WTC11 (cell line): Measurements from ENCODE around the gene PTPN1. TPM values are rescaled to one million over a fixed set of nuclear protein-coding genes. Genes with fewer than 3 reads are reported as not detected.

Experiments used
- ATAC-seq: fragments of 200-7000 bp; cut with Tn5 transposase; 2 replicates; pipeline ENCODE4 v1.10.0; 2021; ENCODE audit warnings: mild to moderate bottlenecking, moderate library complexity
- CTCF ChIA-PET: fragments of 300-600 bp; sonication (Branson Sonifier 250); formaldehyde crosslinking; loops from one replicate; lab custom pipeline; 2021; ENCODE audit warnings: antibody characterized with exemption; lab: Charles Lee
- POLR2A ChIA-PET: fragments of 350-600 bp; sonication (Branson Sonifier 250); formaldehyde crosslinking; loops from one replicate; lab custom pipeline; 2021; ENCODE audit warnings: antibody characterized with exemption; lab: Charles Lee
- DNase-seq: peaks from one replicate; pipeline ENCODE4 v3.0.0; 2021; ENCODE audit warnings: low spot score
- H3K27ac Mint-ChIP-seq: 2 replicates; pipeline ENCODE4 v1.8.0; 2021; ENCODE audit warnings: mixed read lengths
- H3K27me3 Mint-ChIP-seq: 2 replicates; pipeline ENCODE4 v1.8.0; 2021; ENCODE audit warnings: low read depth, mild to moderate bottlenecking, moderate library complexity, mixed read lengths
- H3K36me3 Mint-ChIP-seq: 2 replicates; pipeline ENCODE4 v1.8.0; 2021; ENCODE audit warnings: mixed read lengths
- H3K4me1 Mint-ChIP-seq: 2 replicates; pipeline ENCODE4 v1.8.0; 2022; ENCODE audit warnings: mixed read lengths
- H3K4me3 Mint-ChIP-seq: 2 replicates; pipeline ENCODE4 v1.8.0; 2021; ENCODE audit warnings: mild to moderate bottlenecking, moderate library complexity, mixed read lengths
- H3K9me3 Mint-ChIP-seq: 2 replicates; pipeline ENCODE4 v1.8.0; 2021; ENCODE audit warnings: mixed read lengths
- CBFB ChIP-seq: sonication (generic); formaldehyde crosslinking; IDR thresholded peaks from 2 replicates; pipeline ENCODE4 v1.8.1; 2022; ENCODE audit warnings: mild to moderate bottlenecking, low read depth, missing genetic modification reagents
- ELF4 ChIP-seq: sonication (generic); formaldehyde crosslinking; IDR thresholded peaks from 2 replicates; pipeline ENCODE4 v1.8.1; 2022; ENCODE audit warnings: low read depth, mild to moderate bottlenecking, moderate library complexity, missing genetic modification reagents
- FOXP1 ChIP-seq: sonication (generic); formaldehyde crosslinking; IDR thresholded peaks from 2 replicates; pipeline ENCODE4 v1.8.0; 2022; ENCODE audit warnings: missing genetic modification reagents, mild to moderate bottlenecking, moderate library complexity, borderline replicate concordance
- FOXP4 ChIP-seq: sonication (generic); formaldehyde crosslinking; IDR thresholded peaks from 2 replicates; pipeline ENCODE4 v1.8.0; 2022; ENCODE audit warnings: mild to moderate bottlenecking, missing genetic modification reagents
- HMGXB4 ChIP-seq: sonication (generic); formaldehyde crosslinking; IDR thresholded peaks from 2 replicates; pipeline ENCODE4 v1.8.1; 2023; ENCODE audit warnings: mild to moderate bottlenecking, moderate library complexity, missing genetic modification reagents
- MLX ChIP-seq: sonication (generic); formaldehyde crosslinking; IDR thresholded peaks from 2 replicates; pipeline ENCODE4 v1.8.1; 2023; ENCODE audit warnings: mild to moderate bottlenecking, missing genetic modification reagents, moderate library complexity
- MXD4 ChIP-seq: fragments of 250-450 bp; sonication (Bioruptor Pico); IDR thresholded peaks from 2 replicates; pipeline ENCODE4 v1.8.0; 2021; ENCODE audit warnings: mild to moderate bottlenecking, moderate library complexity, borderline replicate concordance
- MYBL2 ChIP-seq: sonication (generic); formaldehyde crosslinking; IDR thresholded peaks from 2 replicates; pipeline ENCODE4 v1.8.1; 2023; ENCODE audit warnings: mild to moderate bottlenecking, moderate library complexity, missing genetic modification reagents
- NR1H2 ChIP-seq: sonication (generic); formaldehyde crosslinking; IDR thresholded peaks from 2 replicates; pipeline ENCODE4 v1.9.0; 2021; ENCODE audit warnings: mild to moderate bottlenecking, moderate library complexity, missing genetic modification reagents
- OVOL2 ChIP-seq: fragments of 250-450 bp; sonication (Bioruptor Pico); IDR thresholded peaks from 2 replicates; pipeline ENCODE4 v1.9.0; 2021; ENCODE audit warnings: mild to moderate bottlenecking, borderline replicate concordance
- RORB ChIP-seq: fragments of 250-450 bp; sonication (Bioruptor Pico); IDR thresholded peaks from 2 replicates; pipeline ENCODE4 v1.9.0; 2021; ENCODE audit warnings: mild to moderate bottlenecking
- SP1 ChIP-seq: sonication (generic); formaldehyde crosslinking; conservative IDR thresholded peaks from 2 replicates; pipeline ENCODE4 v1.8.1; 2022; ENCODE audit warnings: missing genetic modification reagents
- STAT6 ChIP-seq: sonication (generic); formaldehyde crosslinking; conservative IDR thresholded peaks from 2 replicates; pipeline ENCODE4 v1.8.1; 2023; ENCODE audit warnings: mild to moderate bottlenecking, low read depth, missing genetic modification reagents, moderate library complexity
- TEAD4 ChIP-seq: sonication (generic); formaldehyde crosslinking; IDR thresholded peaks from 2 replicates; pipeline ENCODE4 v1.8.0; 2022; ENCODE audit warnings: mild to moderate bottlenecking, missing genetic modification reagents
- TP53 ChIP-seq: sonication (generic); formaldehyde crosslinking; IDR thresholded peaks from 2 replicates; pipeline ENCODE4 v1.8.1; 2023; ENCODE audit warnings: mild to moderate bottlenecking, missing genetic modification reagents
- ZNF232 ChIP-seq: sonication (generic); formaldehyde crosslinking; IDR thresholded peaks from 2 replicates; pipeline ENCODE4 v1.8.0; 2022; ENCODE audit warnings: mild to moderate bottlenecking, missing genetic modification reagents
- ZNF281 ChIP-seq: sonication (generic); formaldehyde crosslinking; IDR thresholded peaks from 2 replicates; pipeline ENCODE4 v1.8.0; 2023; ENCODE audit warnings: mild to moderate bottlenecking, missing genetic modification reagents
- ZNF423 ChIP-seq: fragments of 250-450 bp; sonication (Bioruptor Pico); IDR thresholded peaks from 2 replicates; pipeline ENCODE4 v2.1.2; 2022; ENCODE audit warnings: mild to moderate bottlenecking, moderate library complexity
- ZNF532 ChIP-seq: fragments of 250-450 bp; sonication (Bioruptor Pico); IDR thresholded peaks from 2 replicates; pipeline ENCODE4 v1.9.0; 2021; ENCODE audit warnings: mild to moderate bottlenecking, borderline replicate concordance
- ZSCAN18 ChIP-seq: fragments of 250-450 bp; sonication (Bioruptor Pico); IDR thresholded peaks from 2 replicates; pipeline ENCODE4 v2.1.2; 2022; ENCODE audit warnings: mild to moderate bottlenecking, moderate library complexity
- total RNA-seq: library from RNA; stranded (reverse); gene quantifications from 3 replicates; pipeline ENCODE4 v1.2.3, GENCODE V29; 2021

PTPN1 gene
- total RNA-seq, 1 experiment from 2014 or later, result 29.4 TPM

- ChIA-PET POLR2A (no interaction called here), CTCF (interaction anchor here (1.2 to 1.6 kb wide), 5 partner anchors 9 to 101 kb away, joined by 4 to 7 read pairs (median 5); no protein-coding TSS in a partner anchor)
- Mint-ChIP-seq H3K27me3 (no peaks in the 10 kb centered on the region; the same call in 1 of the 2 replicates), H3K36me3 (no peaks in the 10 kb centered on the region), H3K4me3 (no peak overlapping the region), H3K4me1 (0 out of 2 replicates have a peak, but pooled peaks cover 2% of the 10 kb centered on the region), H3K27ac (no peak overlapping the region), H3K9me3 (peaks cover 3% of the 10 kb centered on the region)
- no peak for TF ChIP-seq ZNF232 (CRISPR knock-in tag)
- TF ChIP-seq MYBL2, result no peak
- TF ChIP-seq RORB, result no peak
- TF ChIP-seq ZNF423 (CRISPR knock-in tag), result no peak
- TF ChIP-seq HMGXB4, result no peak
- TF ChIP-seq ZSCAN18 (CRISPR knock-in tag), result no peak
- no peak for TF ChIP-seq FOXP1 (CRISPR knock-in tag)
- TF ChIP-seq MLX (CRISPR knock-in tag), result no peak
- no peak for TF ChIP-seq CBFB (CRISPR knock-in tag)
- no peak for TF ChIP-seq MXD4 (CRISPR knock-in tag)
- no peak for TF ChIP-seq ZNF281 (CRISPR knock-in tag)
- TF ChIP-seq OVOL2 (CRISPR knock-in tag), result no peak
- no peak for TF ChIP-seq ZNF532 (CRISPR knock-in tag)
- TF ChIP-seq STAT6 (CRISPR knock-in tag), result no peak
- TF ChIP-seq ELF4, result no peak
- TF ChIP-seq FOXP4 (CRISPR knock-in tag), result no peak
- no peak for TF ChIP-seq TEAD4 (CRISPR knock-in tag)
- no peak for TF ChIP-seq SP1
- TF ChIP-seq TP53 (CRISPR knock-in tag), result no peak
- no peak for TF ChIP-seq NR1H2
- DNase-seq (no peak), ATAC-seq (no peak)
Measured at GRCh38 chr20:50487397-50487796, 22.8 kb upstream of the PTPN1 start.
